Transverse colon (tissue), 4 donors: ENCODE results near the gene CMTM6.

ENCODE experiments used
- CTCF ChIP-seq, 5 experiments: fragments of 200-600 bp in 3 of 5; fragments of 450-650 bp in 2 of 5; sonication (generic) in 3 of 5; IDR thresholded peaks; 1 replicate in 2 of 5; 2 replicates in 3 of 5; pipeline ENCODE4 v1.5.1; 2016 to 2017; ENCODE audit warnings: antibody characterized with exemption in 5 of 5, inconsistent platforms in 3 of 5, mild to moderate bottlenecking in 2 of 5, moderate library complexity in 1 of 5
- EP300 ChIP-seq: sonication (generic); formaldehyde crosslinking; IDR thresholded peaks from one replicate; pipeline ENCODE4 v1.6.1; 2017; ENCODE audit warnings: antibody characterized with exemption, low read depth
- POLR2A ChIP-seq: fragments of 450-650 bp; IDR thresholded peaks from one replicate; pipeline ENCODE4 v1.6.1; 2016; ENCODE audit warnings: antibody characterized with exemption, mild to moderate bottlenecking, moderate library complexity
- POLR2AphosphoS5 ChIP-seq, 3 donors: sonication (generic); formaldehyde crosslinking; IDR thresholded peaks; one replicate each; pipeline ENCODE4 v1.6.1; 2016; ENCODE audit warnings: antibody characterized with exemption in 3 of 3

- TF ChIP-seq EP300 (no peak), POLR2AphosphoS5 (IDR thresholded peaks at IDR 0.05) (no peak), CTCF (IDR thresholded peaks at IDR 0.05) (no peak), POLR2A (no peak)
These were observed 20.0 kb downstream of the CMTM6 start for GRCh38 chr3:32482693-32483092.
